HL-60/S4 treated with retinoic acid at 250 ng/mL for 4 days and 3 days (cell line): ENCODE measurements around the gene TRIP10.

Experiments used
- in situ Hi-C: fragments of 300-500 bp; cut with MboI; formaldehyde crosslinking; loops from 2 replicates; pipeline ENCODE4 v1.7.0; 2022; ENCODE audit warnings: low sequenced_read_pairs

The TRIP10 gene

GRCh38 chr19:6723738-6724137 is 15.7 kb upstream of the TRIP10 start:
- in situ Hi-C loops, result no loop called here

DNA sequence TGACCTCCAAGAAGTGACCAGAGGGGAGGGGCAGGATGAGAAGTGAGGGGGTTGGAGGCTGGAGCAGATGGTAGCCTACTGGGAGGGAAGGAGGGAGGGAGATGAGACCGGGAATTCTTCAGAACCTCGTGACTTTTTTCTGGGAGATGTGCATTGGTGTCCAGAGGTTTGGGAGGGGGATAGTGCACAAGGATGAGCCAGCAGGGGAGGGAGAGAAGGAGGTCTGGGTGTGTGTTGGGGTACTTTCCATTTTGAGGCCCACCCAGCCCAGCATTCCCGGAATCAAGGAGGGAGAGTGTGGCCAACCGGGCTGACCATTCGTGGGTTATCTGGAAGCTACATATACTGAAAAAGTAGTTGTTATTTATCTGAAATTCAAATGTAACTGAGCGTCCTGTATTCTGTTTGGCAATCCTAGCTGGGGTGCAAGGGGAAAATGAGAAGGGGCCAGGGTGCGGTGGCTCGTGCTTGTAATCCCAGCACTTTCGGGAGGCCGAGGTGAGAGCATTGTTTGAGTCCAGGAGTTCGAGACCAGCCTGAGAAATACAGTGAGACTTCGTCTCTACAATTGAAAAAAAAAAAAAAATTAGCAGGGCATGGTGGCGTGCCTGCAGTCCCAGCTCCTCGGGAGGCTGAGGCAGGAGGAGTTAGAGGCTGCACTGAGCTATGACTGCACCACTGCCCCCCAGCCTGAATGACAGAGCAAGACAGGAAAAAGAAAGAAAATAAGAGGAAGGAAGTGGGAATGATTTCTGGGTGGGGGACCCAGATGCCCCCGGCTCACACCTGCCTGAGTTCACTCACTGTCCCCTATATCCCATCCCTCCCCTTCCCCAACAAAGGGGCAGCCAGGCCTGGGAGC is 14.6 kb upstream of the TRIP10 start:
- in situ Hi-C loops, result no loop called here

- in situ Hi-C loops, result no loop called here
These were observed 13.8 kb upstream of the TRIP10 start for GRCh38 chr19:6725513-6726231.

DNA sequence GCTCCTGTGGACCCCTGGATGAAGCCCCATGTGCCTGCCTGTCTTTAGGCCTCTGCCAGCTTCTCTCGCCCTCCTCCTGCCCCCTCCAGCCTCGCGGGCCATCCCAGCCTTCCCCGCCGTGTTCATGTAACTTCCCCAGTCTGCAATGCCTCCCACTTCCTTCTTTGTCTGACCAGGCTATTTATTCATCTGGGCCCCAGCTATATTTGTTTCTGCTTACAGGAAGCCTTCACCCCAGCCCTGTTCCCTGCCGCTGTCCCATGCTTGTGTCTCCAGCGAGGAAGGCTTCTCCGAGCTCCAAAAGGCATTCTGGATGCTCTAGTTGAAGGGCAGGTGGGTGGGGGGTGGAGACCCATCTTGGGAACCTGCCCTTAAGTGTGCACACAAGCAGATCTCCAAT is 11.1 kb upstream of the TRIP10 start:
- in situ Hi-C loops, result no loop called here

- in situ Hi-C loops, result loop anchor here (10.0 kb wide), 1 partner anchor 205 kb away; no protein-coding TSS in a partner anchor
These were observed 9.8 kb upstream of the TRIP10 start for GRCh38 chr19:6729573-6730152.

DNA sequence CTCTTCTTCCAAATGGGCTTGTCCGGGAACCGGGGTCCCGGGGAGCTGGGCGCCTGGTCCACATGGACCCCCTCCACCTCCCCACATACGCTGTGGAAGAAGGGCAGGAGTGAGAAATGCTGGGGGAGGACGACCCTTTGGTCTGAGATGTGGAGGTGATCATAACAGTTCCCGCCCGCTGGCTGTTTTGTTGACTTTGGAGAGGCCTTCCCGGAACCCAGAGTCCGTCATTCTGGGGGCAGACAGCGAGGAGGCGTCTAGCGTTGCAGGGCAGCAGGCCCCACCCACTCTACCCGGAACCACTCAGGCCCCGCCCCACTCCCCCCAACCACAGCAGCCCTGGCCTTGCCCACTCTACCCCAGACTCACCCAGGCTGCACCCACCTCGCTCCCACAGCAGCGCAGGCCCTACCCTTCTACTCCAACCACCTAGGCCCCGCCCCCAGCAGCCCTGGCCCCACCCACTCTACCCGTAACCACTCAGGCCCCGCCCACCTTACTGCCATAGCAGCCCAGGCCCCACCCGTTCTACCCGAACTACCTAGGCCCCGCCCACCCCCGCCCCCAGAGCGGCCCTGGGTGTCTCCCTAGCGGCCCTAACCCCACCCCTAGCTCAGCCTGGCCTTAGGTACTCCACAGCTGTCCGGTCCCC is 9.2 kb upstream of the TRIP10 start:
- in situ Hi-C loops, result loop anchor here (10.0 kb wide), 1 partner anchor 205 kb away; no protein-coding TSS in a partner anchor

GRCh38 chr19:6730941-6731670 is 8.4 kb upstream of the TRIP10 start:
- in situ Hi-C loops, result loop anchor here (10.0 kb wide), 1 partner anchor 206 kb away; no protein-coding TSS in a partner anchor

- in situ Hi-C loops, result loop anchor here (10.0 kb wide), 1 partner anchor 207 kb away; no protein-coding TSS in a partner anchor
These were observed 7.7 kb upstream of the TRIP10 start for GRCh38 chr19:6731822-6732221.

GRCh38 chr19:6732803-6733337 is 6.6 kb upstream of the TRIP10 start:
- in situ Hi-C loops, result loop anchor here (10.0 kb wide), 1 partner anchor 208 kb away; no protein-coding TSS in a partner anchor

- in situ Hi-C loops, result loop anchor here (10.0 kb wide), 1 partner anchor 209 kb away; no protein-coding TSS in a partner anchor
These were observed 6.0 kb upstream of the TRIP10 start for GRCh38 chr19:6733338-6734095.

GRCh38 chr19:6734096-6734696 is 5.3 kb upstream of the TRIP10 start:
- in situ Hi-C loops, result loop anchor here (10.0 kb wide), 1 partner anchor 209 kb away; no protein-coding TSS in a partner anchor

DNA sequence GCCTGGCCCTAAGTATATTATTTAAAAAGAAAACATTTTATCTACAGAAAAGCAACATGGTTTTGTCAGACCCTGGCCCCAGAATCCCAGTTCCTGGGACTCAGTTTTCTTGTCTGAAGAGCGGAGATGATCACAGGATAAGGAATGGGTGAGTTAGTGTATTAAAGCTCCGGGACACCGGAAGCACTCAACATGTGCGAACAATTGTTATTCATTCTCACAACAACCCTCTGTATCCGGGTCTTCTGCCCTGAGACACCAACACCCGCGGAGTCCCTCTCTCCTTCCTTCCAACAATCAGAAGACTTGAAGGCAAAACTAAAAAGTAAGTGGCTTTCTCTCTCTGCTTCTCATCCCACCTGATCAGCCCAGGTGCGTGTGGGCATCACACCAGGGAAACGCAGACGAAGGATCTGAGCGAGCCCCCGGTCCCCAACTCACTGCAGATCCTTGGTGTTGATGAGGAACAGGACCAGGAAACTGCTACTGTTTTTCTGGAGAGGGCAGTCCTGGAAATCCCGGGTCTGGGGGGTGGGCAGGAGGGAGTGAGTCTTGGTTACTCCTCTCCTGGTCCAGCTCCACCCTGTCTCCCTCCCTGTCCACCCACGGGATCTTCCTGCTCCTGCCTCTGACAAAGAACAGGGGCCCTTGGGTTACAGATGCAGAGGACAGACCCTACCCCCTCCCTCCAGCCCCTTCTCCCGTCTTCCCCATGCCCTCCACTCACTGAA is 4.1 kb upstream of the TRIP10 start:
- in situ Hi-C loops, result loop anchor here (10.0 kb wide), 1 partner anchor 211 kb away; no protein-coding TSS in a partner anchor

DNA sequence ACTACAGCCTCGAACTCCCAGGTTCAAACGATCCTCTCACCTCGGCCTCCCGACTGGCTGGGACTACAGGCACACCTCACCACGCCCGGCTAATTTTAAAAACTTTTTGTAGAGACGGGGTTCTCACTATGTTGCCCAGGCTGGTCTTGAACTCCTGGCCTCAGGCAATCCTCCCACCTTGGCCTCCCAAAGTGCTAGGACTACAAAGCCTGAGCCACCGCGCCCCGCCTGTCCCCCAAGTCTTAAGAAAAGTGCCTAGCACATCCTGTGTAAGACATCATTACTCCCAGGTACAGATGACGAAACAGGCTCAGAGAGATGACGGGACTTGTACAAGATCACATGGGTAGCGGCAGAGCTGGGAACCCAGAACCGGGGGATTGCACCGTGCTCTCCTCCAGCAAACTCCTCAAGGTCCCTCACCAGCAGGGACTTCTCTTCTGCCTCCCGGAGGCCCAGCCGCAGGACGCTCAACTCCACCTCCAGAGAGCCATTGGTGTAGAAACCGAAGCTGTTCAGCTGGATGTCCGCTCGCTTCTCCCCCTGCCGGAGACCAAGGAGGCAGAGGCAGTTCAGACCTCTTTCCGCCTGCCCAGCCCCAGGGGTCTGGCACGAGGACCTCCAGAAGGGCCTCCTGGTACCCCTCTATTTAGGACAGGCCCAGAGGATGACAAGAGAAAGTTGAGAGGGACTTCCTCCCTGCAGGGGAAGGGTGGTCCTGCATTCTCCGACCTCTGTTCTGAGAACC is 3.1 kb upstream of the TRIP10 start:
- in situ Hi-C loops, result loop anchor here (10.0 kb wide), 1 partner anchor 212 kb away; no protein-coding TSS in a partner anchor

DNA sequence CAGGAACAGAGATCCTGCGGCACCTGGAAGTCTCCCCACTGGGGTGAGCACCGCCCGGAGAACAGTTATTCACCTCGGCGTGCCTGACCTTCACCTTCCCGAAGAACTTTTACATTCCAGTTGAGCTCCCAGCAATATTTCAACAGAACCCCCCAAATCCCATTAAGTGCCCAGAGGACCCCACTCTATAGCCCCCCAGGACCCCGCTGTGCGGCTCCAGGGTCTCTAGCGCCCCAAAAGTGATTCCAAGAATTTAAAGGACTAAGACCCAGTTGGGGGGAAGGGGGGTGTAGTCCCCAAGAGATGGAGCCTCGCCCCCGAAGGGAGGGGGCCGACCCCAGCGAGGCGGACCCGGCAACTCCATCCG is 2.6 kb upstream of the TRIP10 start:
- in situ Hi-C loops, result loop anchor here (10.0 kb wide), 1 partner anchor 212 kb away; no protein-coding TSS in a partner anchor

- in situ Hi-C loops, result loop anchor here (10.0 kb wide), 1 partner anchor 213 kb away; no protein-coding TSS in a partner anchor
These were observed 2.1 kb upstream of the TRIP10 start, which contains the start of gene GPR108 for GRCh38 chr19:6737284-6737872. TSS of gene GPR108 (minus strand) at chr19:6737580. CDS start at chr19:6737576, 4 bp downstream.
